GM21786 (cell line): ENCODE results near the gene METTL13.
"Not testable (repeated sequence)": the region's sequence is repeated elsewhere in the genome, so short reads cannot be mapped to it uniquely, and the experiment has no call there.

Source experiments
- ATAC-seq: cut with Tn5 transposase; IDR thresholded peaks from one replicate; pipeline ENCODE4 v1.9.1; 2021; ENCODE audit not compliant: unreplicated experiment

The METTL13 gene

GRCh38 chr1:171769171-171769570 is 12.3 kb upstream of the METTL13 start:
- no peak for ATAC-seq

- ATAC-seq, result no peak
Measured at GRCh38 chr1:171769754-171770153, 11.7 kb upstream of the METTL13 start.

- ATAC-seq, result no peak
Measured at GRCh38 chr1:171772312-171772711, 9.1 kb upstream of the METTL13 start.

- no peak for ATAC-seq
Measured at GRCh38 chr1:171780583-171781175, 781 bp upstream of the METTL13 start.

GRCh38 chr1:171783816-171784530 is 2.5 kb downstream of the METTL13 start:
- ATAC-seq, result no peak

GRCh38 chr1:171784784-171785183 is 3.3 kb downstream of the METTL13 start:
- ATAC-seq, result peak; percentile 21

- no peak for ATAC-seq
Measured at GRCh38 chr1:171785766-171786165, 4.3 kb downstream of the METTL13 start.

- ATAC-seq, result no peak
Measured at GRCh38 chr1:171786534-171786933, 5.1 kb downstream of the METTL13 start.

- no peak for ATAC-seq
Measured at GRCh38 chr1:171787686-171788480, 6.4 kb downstream of the METTL13 start.

GRCh38 chr1:171788696-171789095 is 7.2 kb downstream of the METTL13 start:
- ATAC-seq, result no peak

- ATAC-seq, result no peak
Measured at GRCh38 chr1:171790318-171790717, 8.9 kb downstream of the METTL13 start.

GRCh38 chr1:171792656-171793369 is 11.4 kb downstream of the METTL13 start:
- ATAC-seq, result no peak

GRCh38 chr1:171793636-171794035 is 12.2 kb downstream of the METTL13 start:
- no peak for ATAC-seq

GRCh38 chr1:171794085-171794484 is 12.6 kb downstream of the METTL13 start:
- no peak for ATAC-seq

GRCh38 chr1:171796592-171796991 is 15.1 kb downstream of the METTL13 start:
- no peak for ATAC-seq

GRCh38 chr1:171798311-171798710 is 16.9 kb downstream of the METTL13 start:
- ATAC-seq, result no peak

- no peak for ATAC-seq
Measured at GRCh38 chr1:171798765-171799164, 17.3 kb downstream of the METTL13 start.

- no peak for ATAC-seq
Measured at GRCh38 chr1:171799166-171799565, 17.7 kb downstream of the METTL13 start.

GRCh38 chr1:171799698-171800097 is 18.2 kb downstream of the METTL13 start:
- ATAC-seq, result not testable (repeated sequence)

GRCh38 chr1:171800342-171800741 is 18.9 kb downstream of the METTL13 start:
- ATAC-seq, result no peak

- no peak for ATAC-seq
Measured at GRCh38 chr1:171800851-171801250, 19.4 kb downstream of the METTL13 start.
